ENCODE measurements around the gene SLCO2B1. TPM values are rescaled to one million over a fixed set of nuclear protein-coding genes. Genes with fewer than 3 reads are reported as not detected.
"Not testable (repeated sequence)": the region's sequence is repeated elsewhere in the genome, so short reads cannot be mapped to it uniquely, and the experiment has no call there.

SLCO2B1 gene
- 13.0 TPM for total RNA-seq
- polyA plus RNA-seq, result 14.4 TPM
- long read RNA-seq, donor 1, partial matches to known transcripts, result 0 of 1 reads
- long read RNA-seq, donor 1, other reads (novel, unspliced or antisense), result 0 of 1 reads
- long read RNA-seq, donor 2, result 0 reads
- long read RNA-seq, donor 3, full-length matches to known transcripts, result 17 of 17 reads
- long read RNA-seq, donor 3, partial matches to known transcripts, result 0 of 17 reads
- long read RNA-seq, donor 3, other reads (novel, unspliced or antisense), result 0 of 17 reads
- long read RNA-seq, donor 4, full-length matches to known transcripts, result 16 of 16 reads
- long read RNA-seq, donor 4, partial matches to known transcripts, result 0 of 16 reads
- long read RNA-seq, donor 4, other reads (novel, unspliced or antisense), result 0 of 16 reads
- long read RNA-seq, donor 5, full-length matches to known transcripts, result 44 of 56 reads
- long read RNA-seq, donor 5, partial matches to known transcripts, result 12 of 56 reads
- long read RNA-seq, donor 5, other reads (novel, unspliced or antisense), result 0 of 56 reads
- long read RNA-seq, donor 6, full-length matches to known transcripts, result 16 of 22 reads
- long read RNA-seq, donor 6, partial matches to known transcripts, result 6 of 22 reads
- long read RNA-seq, donor 6, other reads (novel, unspliced or antisense), result 0 of 22 reads
- long read RNA-seq, donor 7, full-length matches to known transcripts, result 23 of 32 reads
- long read RNA-seq, donor 7, partial matches to known transcripts, result 9 of 32 reads
- long read RNA-seq, donor 7, other reads (novel, unspliced or antisense), result 0 of 32 reads
- long read RNA-seq, donor 8, full-length matches to known transcripts, result 10 of 10 reads
- long read RNA-seq, donor 8, partial matches to known transcripts, result 0 of 10 reads
- long read RNA-seq, donor 8, other reads (novel, unspliced or antisense), result 0 of 10 reads
- long read RNA-seq, donor 9, full-length matches to known transcripts, result 13 of 13 reads
- long read RNA-seq, donor 9, partial matches to known transcripts, result 0 of 13 reads
- long read RNA-seq, donor 9, other reads (novel, unspliced or antisense), result 0 of 13 reads
- long read RNA-seq, donor 10, full-length matches to known transcripts, result 14 of 19 reads
- long read RNA-seq, donor 10, partial matches to known transcripts, result 5 of 19 reads
- long read RNA-seq, donor 10, other reads (novel, unspliced or antisense), result 0 of 19 reads

- Histone ChIP-seq H3K27me3 (ENCODE audit: control insufficient read depth in 2 of 2, insufficient read depth in 1 of 2, low read length in 1 of 2) (peaks cover 0 to 2% of the 10 kb centered on the region in 2 donors), H3K4me3 (ENCODE audit: low read length in 2 of 2) (peak within 1 kb of the TSS in 1 of 2 donors; percentile 8), H3K36me3 (ENCODE audit: control insufficient read depth in 2 of 2, insufficient read depth in 2 of 2, low read length in 1 of 2) (no peaks in the 10 kb centered on the region), H3K4me1 (ENCODE audit: control insufficient read depth in 2 of 2, insufficient read depth in 2 of 2, low read length in 2 of 2) (peaks cover 0 to 25% of the 10 kb centered on the region in 2 donors), H3K9me3 (ENCODE audit: control insufficient read depth in 2 of 2, insufficient read depth in 1 of 2, low read length in 1 of 2) (no peaks in the 10 kb centered on the region), H3K27ac (ENCODE audit: low read depth in 1 of 2, low read length in 1 of 2) (no peak within 1 kb of the TSS)
- WGBS, result 69% methylated on average over 4 of the region's 4 CpGs
- no peak for DNase-seq (ENCODE audit: low read depth in 6 of 9, low spot score in 9 of 9)
These were observed at the start of gene SLCO2B1 for GRCh38 chr11:75150879-75151278. Gene SLCO2B1 (plus strand): TSS chr11:75151107. CDS start chr11:75151382, 275 bp downstream.

- Histone ChIP-seq H3K4me1 (ENCODE audit: control insufficient read depth in 2 of 2, insufficient read depth in 2 of 2, low read length in 2 of 2) (no peaks in the 10 kb centered on the region), H3K27me3 (ENCODE audit: control insufficient read depth in 2 of 2, insufficient read depth in 1 of 2, low read length in 1 of 2) (peaks cover 0 to 2% of the 10 kb centered on the region in 2 donors), H3K9me3 (ENCODE audit: control insufficient read depth in 2 of 2, insufficient read depth in 1 of 2, low read length in 1 of 2) (no peaks in the 10 kb centered on the region), H3K4me3 (ENCODE audit: low read length in 2 of 2) (no peak overlapping the region), H3K36me3 (ENCODE audit: control insufficient read depth in 2 of 2, insufficient read depth in 2 of 2, low read length in 1 of 2) (no peaks in the 10 kb centered on the region), H3K27ac (ENCODE audit: low read depth in 1 of 2, low read length in 1 of 2) (no peak overlapping the region)
- DNase-seq (ENCODE audit: low read depth in 6 of 9, low spot score in 9 of 9), result no peak
- WGBS, result 94% methylated on average over 8 of the region's 8 CpGs
These were observed 49.3 kb upstream of the SLCO2B1 start for GRCh38 chr11:75101424-75102128.

GRCh38 chr11:75103380-75104026 is 47.4 kb upstream of the SLCO2B1 start:
- no peak for DNase-seq (ENCODE audit: low read depth in 6 of 9, low spot score in 9 of 9)
- H3K4me1 ChIP-seq (ENCODE audit: control insufficient read depth in 2 of 2, insufficient read depth in 2 of 2, low read length in 2 of 2), result no peaks in the 10 kb centered on the region

GRCh38 chr11:75105462-75105925 is 45.4 kb upstream of the SLCO2B1 start:
- H3K36me3 ChIP-seq (ENCODE audit: control insufficient read depth in 2 of 2, insufficient read depth in 2 of 2, low read length in 1 of 2), result no peaks in the 10 kb centered on the region
- no peak overlapping the region for H3K27ac ChIP-seq (ENCODE audit: low read depth in 1 of 2, low read length in 1 of 2)
- no peak overlapping the region for H3K4me3 ChIP-seq (ENCODE audit: low read length in 2 of 2)
- WGBS, result 77% methylated on average over 9 of the region's 9 CpGs
- H3K9me3 ChIP-seq (ENCODE audit: control insufficient read depth in 2 of 2, insufficient read depth in 1 of 2, low read length in 1 of 2), result no peaks in the 10 kb centered on the region
- no peaks in the 10 kb centered on the region for H3K27me3 ChIP-seq (ENCODE audit: control insufficient read depth in 2 of 2, insufficient read depth in 1 of 2, low read length in 1 of 2)
- no peak for DNase-seq (ENCODE audit: low read depth in 6 of 9, low spot score in 9 of 9)
- H3K4me1 ChIP-seq (ENCODE audit: control insufficient read depth in 2 of 2, insufficient read depth in 2 of 2, low read length in 2 of 2), result no peaks in the 10 kb centered on the region

More at GRCh38 chr11:75103380-75104026, 47.4 kb upstream of the SLCO2B1 start:
- Histone ChIP-seq H3K9me3 (ENCODE audit: control insufficient read depth in 2 of 2, insufficient read depth in 1 of 2, low read length in 1 of 2) (no peaks in the 10 kb centered on the region), H3K27ac (ENCODE audit: low read depth in 1 of 2, low read length in 1 of 2) (no peak overlapping the region), H3K36me3 (ENCODE audit: control insufficient read depth in 2 of 2, insufficient read depth in 2 of 2, low read length in 1 of 2) (no peaks in the 10 kb centered on the region), H3K27me3 (ENCODE audit: control insufficient read depth in 2 of 2, insufficient read depth in 1 of 2, low read length in 1 of 2) (no peaks in the 10 kb centered on the region), H3K4me3 (ENCODE audit: low read length in 2 of 2) (no peak overlapping the region)
- WGBS, result 95% methylated on average over 5 of the region's 5 CpGs

GRCh38 chr11:75105967-75106681 is 44.8 kb upstream of the SLCO2B1 start:
- not testable (repeated sequence) for H3K4me3 ChIP-seq (ENCODE audit: low read length in 2 of 2); H3K4me1 ChIP-seq (ENCODE audit: control insufficient read depth in 2 of 2, insufficient read depth in 2 of 2, low read length in 2 of 2); H3K36me3 ChIP-seq (ENCODE audit: control insufficient read depth in 2 of 2, insufficient read depth in 2 of 2, low read length in 1 of 2); H3K27ac ChIP-seq (ENCODE audit: low read depth in 1 of 2, low read length in 1 of 2); H3K27me3 ChIP-seq (ENCODE audit: control insufficient read depth in 2 of 2, insufficient read depth in 1 of 2, low read length in 1 of 2); H3K9me3 ChIP-seq (ENCODE audit: control insufficient read depth in 2 of 2, insufficient read depth in 1 of 2, low read length in 1 of 2); DNase-seq (ENCODE audit: low read depth in 6 of 9, low spot score in 9 of 9)
- 82% methylated on average over 2 of the region's 2 CpGs for WGBS

GRCh38 chr11:75107187-75107586 is 43.7 kb upstream of the SLCO2B1 start:
- no peak for DNase-seq (ENCODE audit: low read depth in 6 of 9, low spot score in 9 of 9)
- Histone ChIP-seq H3K27ac (ENCODE audit: low read depth in 1 of 2, low read length in 1 of 2) (no peak overlapping the region), H3K36me3 (ENCODE audit: control insufficient read depth in 2 of 2, insufficient read depth in 2 of 2, low read length in 1 of 2) (no peaks in the 10 kb centered on the region), H3K4me1 (ENCODE audit: control insufficient read depth in 2 of 2, insufficient read depth in 2 of 2, low read length in 2 of 2) (no peaks in the 10 kb centered on the region), H3K4me3 (ENCODE audit: low read length in 2 of 2) (no peak overlapping the region), H3K27me3 (ENCODE audit: control insufficient read depth in 2 of 2, insufficient read depth in 1 of 2, low read length in 1 of 2) (no peaks in the 10 kb centered on the region), H3K9me3 (ENCODE audit: control insufficient read depth in 2 of 2, insufficient read depth in 1 of 2, low read length in 1 of 2) (no peaks in the 10 kb centered on the region)
- 82% methylated on average over 4 of the region's 4 CpGs for WGBS

GRCh38 chr11:75112200-75112599 is 38.7 kb upstream of the SLCO2B1 start:
- Histone ChIP-seq H3K27me3 (ENCODE audit: control insufficient read depth in 2 of 2, insufficient read depth in 1 of 2, low read length in 1 of 2) (no peaks in the 10 kb centered on the region), H3K4me3 (ENCODE audit: low read length in 2 of 2) (no peak overlapping the region), H3K36me3 (ENCODE audit: control insufficient read depth in 2 of 2, insufficient read depth in 2 of 2, low read length in 1 of 2) (no peaks in the 10 kb centered on the region), H3K9me3 (ENCODE audit: control insufficient read depth in 2 of 2, insufficient read depth in 1 of 2, low read length in 1 of 2) (no peaks in the 10 kb centered on the region), H3K27ac (ENCODE audit: low read depth in 1 of 2, low read length in 1 of 2) (no peak overlapping the region), H3K4me1 (ENCODE audit: control insufficient read depth in 2 of 2, insufficient read depth in 2 of 2, low read length in 2 of 2) (no peaks in the 10 kb centered on the region)
- 94% methylated on average over 2 of the region's 2 CpGs for WGBS
- DNase-seq (ENCODE audit: low read depth in 6 of 9, low spot score in 9 of 9), result no peak

- no peaks in the 10 kb centered on the region for H3K36me3 ChIP-seq (ENCODE audit: control insufficient read depth in 2 of 2, insufficient read depth in 2 of 2, low read length in 1 of 2)
- WGBS, result 47% methylated on average over 1 of the region's 1 CpG
- no peaks in the 10 kb centered on the region for H3K9me3 ChIP-seq (ENCODE audit: control insufficient read depth in 2 of 2, insufficient read depth in 1 of 2, low read length in 1 of 2)
- DNase-seq (ENCODE audit: low read depth in 6 of 9, low spot score in 9 of 9), result no peak
- no peak overlapping the region for H3K4me3 ChIP-seq (ENCODE audit: low read length in 2 of 2)
- no peaks in the 10 kb centered on the region for H3K27me3 ChIP-seq (ENCODE audit: control insufficient read depth in 2 of 2, insufficient read depth in 1 of 2, low read length in 1 of 2)
- H3K27ac ChIP-seq (ENCODE audit: low read depth in 1 of 2, low read length in 1 of 2), result no peak overlapping the region
- no peaks in the 10 kb centered on the region for H3K4me1 ChIP-seq (ENCODE audit: control insufficient read depth in 2 of 2, insufficient read depth in 2 of 2, low read length in 2 of 2)
These were observed 37.9 kb upstream of the SLCO2B1 start for GRCh38 chr11:75113030-75113429.
